GM18520 (cell line): ENCODE measurements around the gene EXOC6B.

Experiments
- ATAC-seq: cut with Tn5 transposase; IDR thresholded peaks from one replicate; pipeline ENCODE4 v1.9.1; 2021; ENCODE audit not compliant: unreplicated experiment

The EXOC6B gene

GRCh38 chr2:72825257-72826155 is at the start of gene EXOC6B:
TSS of gene EXOC6B (minus strand) at chr2:72826033.
- ATAC-seq = peak; percentile 79

- ATAC-seq = no peak
Measured at GRCh38 chr2:72871880-72872279, 46.0 kb upstream of the EXOC6B start.

- no peak for ATAC-seq
Measured at GRCh38 chr2:72871060-72871459, 45.2 kb upstream of the EXOC6B start.

GRCh38 chr2:72864500-72864899 is 38.7 kb upstream of the EXOC6B start:
- ATAC-seq = peak; percentile 38

- ATAC-seq = no peak
Measured at GRCh38 chr2:72863046-72863445, 37.2 kb upstream of the EXOC6B start.

- ATAC-seq = peak; percentile 76
Measured at GRCh38 chr2:72862239-72862988, 36.6 kb upstream of the EXOC6B start.

GRCh38 chr2:72859831-72860262 is 34.0 kb upstream of the EXOC6B start:
- ATAC-seq = peak; percentile 55

GRCh38 chr2:72851333-72851732 is 25.5 kb upstream of the EXOC6B start:
- ATAC-seq = no peak

GRCh38 chr2:72849138-72849462 is 23.3 kb upstream of the EXOC6B start:
- no peak for ATAC-seq

- ATAC-seq = no peak
Measured at GRCh38 chr2:72848436-72849137, 22.8 kb upstream of the EXOC6B start.

- ATAC-seq = no peak
Measured at GRCh38 chr2:72847534-72848315, 21.9 kb upstream of the EXOC6B start.

GRCh38 chr2:72846171-72847095 is 20.6 kb upstream of the EXOC6B start:
- peak; percentile 92 for ATAC-seq

GRCh38 chr2:72843301-72843700 is 17.5 kb upstream of the EXOC6B start:
- no peak for ATAC-seq

- ATAC-seq = no peak
Measured at GRCh38 chr2:72841462-72842125, 15.8 kb upstream of the EXOC6B start.

- no peak for ATAC-seq
Measured at GRCh38 chr2:72840066-72840465, 14.2 kb upstream of the EXOC6B start.

GRCh38 chr2:72837171-72837570 is 11.3 kb upstream of the EXOC6B start:
- no peak for ATAC-seq

GRCh38 chr2:72835403-72835802 is 9.6 kb upstream of the EXOC6B start:
- no peak for ATAC-seq

GRCh38 chr2:72834596-72834995 is 8.8 kb upstream of the EXOC6B start:
- ATAC-seq = no peak

- ATAC-seq = no peak
Measured at GRCh38 chr2:72833084-72833714, 7.4 kb upstream of the EXOC6B start.
